HG03175 (cell line): Measurements from ENCODE around the gene SLC2A1.

Experiments
- ATAC-seq: cut with Tn5 transposase; IDR thresholded peaks from one replicate; pipeline ENCODE4 v1.9.1; 2021; ENCODE audit warnings: mild to moderate bottlenecking, moderate library complexity; ENCODE audit not compliant: unreplicated experiment

The SLC2A1 gene

DNA sequence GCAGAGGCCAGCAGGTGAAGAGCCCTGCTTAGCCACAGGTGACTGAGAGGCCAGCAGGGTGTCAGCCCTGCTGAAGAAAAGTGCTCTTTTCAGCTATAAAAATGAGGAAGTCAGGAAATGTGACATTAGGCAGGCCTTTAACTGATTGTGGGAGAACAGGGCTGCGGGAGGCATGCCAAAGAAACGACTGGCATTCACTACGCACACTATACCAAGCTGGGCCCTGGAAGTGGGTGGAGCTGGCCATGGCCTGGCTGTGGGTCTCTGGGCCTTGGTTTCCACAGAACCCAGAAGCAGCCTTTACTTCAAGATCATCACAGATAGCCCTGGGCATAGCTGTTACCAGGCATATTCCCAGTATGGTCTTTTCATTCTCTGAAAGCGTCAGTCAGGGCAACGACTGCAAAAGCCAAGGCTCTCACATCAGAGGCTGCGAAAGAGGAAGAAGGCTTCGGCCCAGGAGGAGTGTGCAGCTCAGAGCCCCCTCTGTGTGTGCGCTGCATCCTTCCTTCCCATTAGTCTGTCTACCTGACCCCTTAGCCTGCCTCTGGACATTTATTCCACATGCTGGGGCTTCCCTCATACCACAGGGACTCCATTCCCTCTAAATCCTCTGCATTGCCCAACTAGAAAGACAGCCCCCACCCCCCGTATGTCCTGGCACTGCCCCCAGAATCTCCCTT, 14.3 kb downstream of the SLC2A1 start:
- no peak for ATAC-seq

DNA sequence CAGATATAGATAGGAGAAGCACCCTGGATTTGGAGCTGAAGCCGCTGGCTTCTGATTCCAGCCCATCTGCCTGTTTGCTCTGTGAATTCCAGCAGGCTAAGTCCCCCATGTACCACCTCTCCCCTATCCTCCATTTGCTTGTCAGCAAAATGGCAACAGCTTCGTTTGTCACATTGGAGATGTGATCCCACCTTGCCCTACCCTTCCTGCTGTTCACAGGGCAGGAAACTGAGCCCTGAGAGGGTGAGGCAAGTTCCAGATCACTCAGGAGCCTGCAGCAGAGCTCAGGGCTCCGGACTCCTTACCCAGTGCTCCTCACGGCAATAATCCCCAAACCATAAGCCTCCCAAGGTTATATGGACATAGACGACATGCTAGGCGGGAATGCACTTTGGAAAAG, 14.9 kb downstream of the SLC2A1 start:
- ATAC-seq = no peak

- ATAC-seq = no peak
These were observed 15.5 kb downstream of the SLC2A1 start for GRCh38 chr1:42943166-42943565.

DNA sequence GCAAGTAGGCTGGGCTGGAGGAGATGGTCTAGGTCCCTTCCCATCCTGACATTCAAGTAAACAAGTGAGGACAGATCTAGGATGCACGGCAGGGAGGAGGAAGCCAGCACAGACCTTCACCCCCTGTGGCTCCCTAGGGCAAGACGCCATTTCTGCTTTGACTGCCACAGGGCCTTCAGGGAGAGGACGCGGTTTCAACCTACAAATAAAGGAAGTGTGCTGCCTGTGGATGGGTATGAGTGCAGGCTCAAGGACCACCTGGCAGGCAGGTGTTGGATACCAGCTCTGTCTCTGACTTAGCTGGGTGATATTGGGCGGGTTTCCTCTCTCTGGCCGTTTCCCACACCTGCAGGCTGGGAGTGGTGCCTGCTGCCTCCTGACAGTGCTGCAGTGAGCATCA, 16.2 kb downstream of the SLC2A1 start:
- ATAC-seq = no peak

- no peak for ATAC-seq
These were observed 16.9 kb downstream of the SLC2A1 start for GRCh38 chr1:42941640-42942330.

DNA sequence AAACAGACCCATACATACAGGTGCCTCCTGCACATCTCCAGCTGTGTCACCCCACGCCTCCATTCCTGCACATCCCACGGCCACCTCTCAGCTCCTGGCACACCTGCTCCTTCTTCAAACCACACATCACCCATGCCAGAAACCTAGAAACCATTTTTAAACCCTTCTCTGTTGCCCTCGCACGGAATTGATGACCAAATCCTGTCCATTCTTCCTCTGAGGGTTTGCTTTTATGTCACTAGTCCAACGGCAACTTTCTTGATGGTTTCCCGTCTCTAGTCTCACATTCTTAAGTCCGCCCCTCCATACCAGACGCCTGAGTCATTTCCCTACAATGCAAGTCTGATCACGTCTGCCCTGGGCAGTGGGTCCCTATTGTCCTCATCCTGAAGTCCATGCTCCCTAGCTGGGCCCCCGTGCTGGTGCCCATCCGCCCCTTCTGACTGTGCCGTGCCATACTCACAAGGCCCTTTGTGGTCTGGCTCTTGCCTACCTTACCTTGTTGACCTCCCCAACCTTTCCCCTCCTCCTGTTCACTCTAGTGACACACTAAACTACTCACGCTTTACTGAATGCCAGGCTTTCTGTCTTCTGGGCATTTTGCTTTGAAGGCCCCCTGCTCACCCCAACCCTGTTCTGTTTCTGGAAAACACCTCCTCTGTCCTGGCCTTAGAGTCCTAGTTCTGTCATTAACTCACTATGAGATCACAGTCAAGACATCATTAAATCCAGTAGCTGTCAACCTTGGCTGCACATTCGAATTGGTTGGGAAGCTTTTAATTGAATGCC, 17.6 kb downstream of the SLC2A1 start:
- ATAC-seq = no peak

DNA sequence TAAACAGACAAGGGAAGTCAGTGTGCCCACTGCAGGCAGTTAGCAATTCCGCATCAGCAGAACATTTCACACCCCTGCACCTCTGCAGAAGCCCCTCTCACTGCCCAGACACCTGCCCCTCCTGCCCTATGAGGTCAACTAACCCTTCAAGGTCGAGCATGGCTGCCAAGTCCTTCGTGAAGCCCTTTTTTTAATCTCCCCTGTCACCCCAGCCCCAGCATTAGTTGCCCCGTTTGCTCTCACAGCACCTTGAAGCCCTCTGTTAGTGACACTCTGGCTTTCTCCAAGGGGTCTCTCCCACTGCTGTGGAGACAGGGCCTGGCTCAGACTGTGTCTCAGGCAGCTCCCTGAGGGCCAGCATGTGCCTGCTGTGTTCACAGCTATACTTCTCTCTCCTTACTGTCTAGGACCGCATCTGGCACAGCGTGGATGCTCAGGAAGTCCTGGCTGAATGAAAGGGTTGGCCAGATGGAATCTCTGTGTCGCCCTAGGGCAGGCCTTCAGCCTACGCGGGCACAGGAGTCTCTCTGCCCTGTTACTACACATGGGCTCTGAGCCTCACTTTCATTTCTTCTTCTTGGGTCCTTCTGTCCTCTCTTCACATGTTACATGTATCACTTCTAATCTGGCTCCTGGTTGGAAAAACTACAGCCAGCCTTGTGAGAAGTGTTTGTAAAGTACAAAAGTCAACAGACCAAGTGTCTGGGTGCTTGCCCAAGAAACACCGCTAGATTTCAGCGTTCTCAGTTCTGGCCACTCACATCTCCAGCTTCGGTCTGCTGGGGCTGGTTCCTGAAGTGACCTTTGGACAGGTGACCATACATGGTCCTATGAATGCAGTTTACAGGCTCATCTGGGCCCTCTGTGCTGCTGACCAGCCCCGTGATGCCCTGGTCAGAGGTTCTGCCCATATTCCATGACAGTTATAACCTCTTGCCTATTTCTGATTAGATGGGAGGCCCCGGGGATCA, 19.7 kb downstream of the SLC2A1 start:
- ATAC-seq = no peak

GRCh38 chr1:42937836-42938644, 20.6 kb downstream of the SLC2A1 start:
- ATAC-seq = no peak

- ATAC-seq = no peak
These were observed 21.4 kb downstream of the SLC2A1 start for GRCh38 chr1:42937141-42937696.

- no peak for ATAC-seq
These were observed 22.2 kb downstream of the SLC2A1 start for GRCh38 chr1:42936309-42937078.

DNA sequence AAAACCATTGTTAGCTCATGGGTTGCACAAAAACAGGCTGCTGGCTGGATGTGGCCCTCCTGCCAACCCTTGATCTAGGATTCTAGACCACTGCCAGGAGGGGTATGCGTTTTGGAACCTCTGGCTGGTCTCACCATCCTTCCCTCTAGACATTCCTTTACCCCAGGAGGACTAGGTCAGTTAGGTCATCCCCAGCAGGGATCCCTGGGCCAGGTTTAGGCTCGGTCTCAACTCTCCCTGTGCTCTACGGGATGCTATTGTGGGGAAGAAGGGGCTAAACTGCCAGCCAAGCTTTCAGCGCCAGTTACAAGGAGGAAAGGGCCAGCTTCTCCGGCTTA, 22.7 kb downstream of the SLC2A1 start:
- ATAC-seq = no peak

- ATAC-seq = no peak
These were observed 23.3 kb downstream of the SLC2A1 start for GRCh38 chr1:42935313-42935895.

DNA sequence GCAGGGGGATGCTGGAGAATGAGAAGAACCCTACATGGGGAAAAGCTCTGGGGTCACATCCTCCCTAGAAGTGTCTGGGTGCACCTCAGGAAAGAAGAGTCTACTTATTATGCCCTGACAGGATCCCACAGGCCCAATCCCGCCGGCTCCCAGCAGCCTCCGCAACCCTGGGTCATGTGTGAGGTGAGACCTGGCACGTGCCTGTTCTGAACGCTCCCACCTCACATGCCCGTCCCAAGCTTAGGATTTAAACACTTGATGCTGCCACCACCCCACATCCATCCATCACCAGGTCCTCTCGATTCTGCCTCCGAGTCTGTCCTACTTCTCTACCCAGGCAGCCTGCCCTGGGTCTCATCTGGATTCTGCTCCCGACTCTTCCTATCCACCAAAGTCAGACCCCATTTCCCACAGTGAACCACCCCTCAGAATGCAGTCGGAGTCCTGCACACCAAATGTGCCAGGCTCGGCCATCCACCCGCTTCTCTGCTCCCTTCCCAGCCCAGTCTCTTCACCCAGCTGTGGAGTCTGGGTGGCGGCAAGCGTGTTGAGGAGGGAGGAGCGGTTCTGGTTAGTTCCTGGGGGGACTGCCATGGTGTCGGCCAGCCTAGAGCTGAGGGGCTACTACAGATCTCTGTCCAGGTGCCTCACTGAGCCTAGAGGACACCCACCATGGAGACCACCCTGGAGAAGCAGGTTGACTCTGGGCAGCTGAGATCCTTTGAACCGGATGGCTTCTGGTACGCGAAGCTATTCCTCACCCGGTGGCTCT, 23.9 kb downstream of the SLC2A1 start:
- no peak for ATAC-seq

DNA sequence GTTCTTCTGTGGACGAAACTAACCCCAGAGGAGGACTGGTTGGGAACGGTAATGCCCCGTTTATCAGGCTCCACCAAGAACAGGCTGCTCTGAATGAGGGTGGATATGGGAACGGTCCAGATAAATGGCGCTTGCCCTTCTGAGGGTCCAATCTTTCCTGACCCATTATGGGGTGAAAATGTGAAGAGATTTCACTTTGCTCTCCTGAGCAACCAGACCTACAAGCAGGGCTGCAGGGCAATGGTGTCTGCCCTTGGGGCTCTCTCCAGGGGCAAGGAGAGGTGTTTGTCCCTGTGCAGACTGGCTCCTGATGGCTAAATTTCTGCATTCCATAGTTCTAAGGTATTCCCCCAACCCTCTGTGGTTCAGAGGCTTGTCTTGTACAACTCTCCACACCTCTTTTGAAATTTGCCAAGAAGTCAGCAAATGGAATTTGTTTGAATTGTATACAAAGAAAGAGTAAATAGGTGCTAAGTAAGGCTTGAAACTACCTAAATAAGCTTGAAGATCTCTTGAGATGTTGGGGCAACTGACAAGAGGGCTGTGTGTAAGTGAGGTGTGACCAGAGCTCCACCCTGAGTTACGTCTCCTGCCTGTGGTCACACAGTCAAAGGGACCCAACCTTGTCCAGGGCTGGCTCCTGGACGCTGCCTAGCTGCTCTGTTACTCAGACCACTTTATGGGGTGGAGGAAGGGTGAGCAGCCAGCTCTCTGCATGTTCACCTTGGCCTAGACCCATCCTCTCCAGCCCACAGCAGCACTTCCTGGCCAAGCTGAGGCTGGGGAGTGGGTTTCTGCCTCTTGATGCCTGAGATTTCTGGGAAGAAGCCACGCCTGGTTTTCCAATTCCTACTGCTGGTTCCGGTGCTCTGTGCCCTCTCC, 24.8 kb downstream of the SLC2A1 start:
- no peak for ATAC-seq

- ATAC-seq = no peak
These were observed 25.5 kb downstream of the SLC2A1 start for GRCh38 chr1:42933060-42933586.

DNA sequence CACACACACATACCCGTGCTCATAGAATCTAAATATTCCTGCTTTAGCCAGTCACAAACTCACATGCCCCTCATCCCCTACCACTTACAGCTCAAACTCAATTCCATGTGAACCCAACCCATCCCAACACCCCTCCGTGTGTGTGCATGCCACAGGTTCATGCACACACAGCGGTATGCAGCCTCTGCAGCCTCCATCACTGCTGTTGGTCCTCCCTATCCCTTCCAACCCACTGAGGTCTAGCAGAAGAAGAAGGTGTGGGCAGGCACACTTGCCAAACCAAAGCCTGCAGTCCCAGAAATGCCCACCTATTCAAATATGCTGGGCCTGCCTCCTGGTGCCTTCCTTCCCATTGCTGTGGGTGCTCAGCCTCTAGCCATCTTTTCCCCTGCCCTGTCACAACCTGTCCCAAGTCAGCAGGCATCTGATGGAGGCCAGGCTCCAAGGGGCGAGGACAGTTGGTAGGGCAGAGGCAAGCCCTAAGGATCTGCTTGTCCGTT, 26.2 kb downstream of the SLC2A1 start:
- peak; percentile 8 for ATAC-seq
